NCI-H2029 treated with DMSO at 0.1 percent for 48 hours (cell line): ENCODE data around the gene EDAR.

ENCODE experiments used
- DNase-seq: peaks from one replicate; lab custom pipeline; 2025; lab: John Stamatoyannopoulos, UW

Gene EDAR

GRCh38 chr2:108988796-108989713 is at the start of gene EDAR:
EDAR (minus strand) TSS chr2:108989220; CDS start chr2:108931014, 58,206 bp downstream.
- no peak for DNase-seq

GRCh38 chr2:109033171-109033570 is 44.2 kb upstream of the EDAR start:
- no peak for DNase-seq

GRCh38 chr2:109032229-109032820 is 43.3 kb upstream of the EDAR start:
- no peak for DNase-seq

- DNase-seq: peak; percentile 6
These were observed 42.6 kb upstream of the EDAR start for GRCh38 chr2:109031476-109032228.

GRCh38 chr2:109030870-109031475 is 42.0 kb upstream of the EDAR start:
- DNase-seq: no peak

GRCh38 chr2:109029490-109030201 is 40.6 kb upstream of the EDAR start:
- DNase-seq: no peak

- DNase-seq: no peak
These were observed 39.9 kb upstream of the EDAR start for GRCh38 chr2:109028738-109029489.

GRCh38 chr2:109028277-109028676 is 39.3 kb upstream of the EDAR start:
- DNase-seq: no peak

- DNase-seq: no peak
These were observed 38.7 kb upstream of the EDAR start for GRCh38 chr2:109027702-109028101.

GRCh38 chr2:109024477-109024876 is 35.5 kb upstream of the EDAR start:
- no peak for DNase-seq

- DNase-seq: no peak
These were observed 32.9 kb upstream of the EDAR start for GRCh38 chr2:109021895-109022300.

GRCh38 chr2:109020217-109020637 is 31.2 kb upstream of the EDAR start:
- DNase-seq: no peak

GRCh38 chr2:109018452-109018851 is 29.4 kb upstream of the EDAR start:
- no peak for DNase-seq

- no peak for DNase-seq
These were observed 28.0 kb upstream of the EDAR start for GRCh38 chr2:109017017-109017416.

GRCh38 chr2:109016376-109016775 is 27.4 kb upstream of the EDAR start:
- no peak for DNase-seq

GRCh38 chr2:109014476-109014875 is 25.5 kb upstream of the EDAR start:
- no peak for DNase-seq

GRCh38 chr2:109013051-109013450 is 24.0 kb upstream of the EDAR start:
- DNase-seq: no peak

- DNase-seq: no peak
These were observed 21.0 kb upstream of the EDAR start for GRCh38 chr2:109009920-109010610.

GRCh38 chr2:109006971-109007370 is 18.0 kb upstream of the EDAR start:
- no peak for DNase-seq

GRCh38 chr2:109005686-109006204 is 16.7 kb upstream of the EDAR start:
- DNase-seq: no peak
